Left cardiac atrium (tissue), 4 donors: Measurements from ENCODE around the gene CPLANE2. TPM values are rescaled to one million over a fixed set of nuclear protein-coding genes. Genes with fewer than 3 reads are reported as not detected.
"Not testable (repeated sequence)": the region's sequence is repeated elsewhere in the genome, so short reads cannot be mapped to it uniquely, and the experiment has no call there.

ENCODE experiments used
- ATAC-seq, 2 donors: fragments of 200-7000 bp; cut with Tn5 transposase; one replicate each; pipeline ENCODE4 v1.9.1; 2020; ENCODE audit warnings: mild to moderate bottlenecking in 2 of 2, moderate library complexity in 2 of 2
- DNase-seq: peaks from one replicate; pipeline ENCODE4 v3.0.0-alpha.2; 2020
- intact Hi-C, 2 donors: fragments of 100-400 bp; cut with DNase I; formaldehyde crosslinking; loops; one replicate each; pipeline versions ENCODE4 v1.14.1 to v1.15.1; 2022 to 2023
- total RNA-seq, 2 donors: library from RNA; stranded (reverse); fragmentation: NEBNext Ultra II Directional; extraction: Animal tissue kit (Norgen Biotek cat#: 25700); gene quantifications; one replicate each; pipeline ENCODE4 v1.2.1, GENCODE V29; 2021
- donor health status: DM: no; HTN: yes; CAD: no.
- donor health status: DM: no; HTN: yes; CAD: no; lungs with severe emphysema.
- donor health status: DM: yes; HTN: yes; CAD: no.
- donor health status: Dilated cardiomyopathy.

Gene CPLANE2
- total RNA-seq, 2 donors from 2014 or later, result 4.7 to 7.2 TPM

DNA sequence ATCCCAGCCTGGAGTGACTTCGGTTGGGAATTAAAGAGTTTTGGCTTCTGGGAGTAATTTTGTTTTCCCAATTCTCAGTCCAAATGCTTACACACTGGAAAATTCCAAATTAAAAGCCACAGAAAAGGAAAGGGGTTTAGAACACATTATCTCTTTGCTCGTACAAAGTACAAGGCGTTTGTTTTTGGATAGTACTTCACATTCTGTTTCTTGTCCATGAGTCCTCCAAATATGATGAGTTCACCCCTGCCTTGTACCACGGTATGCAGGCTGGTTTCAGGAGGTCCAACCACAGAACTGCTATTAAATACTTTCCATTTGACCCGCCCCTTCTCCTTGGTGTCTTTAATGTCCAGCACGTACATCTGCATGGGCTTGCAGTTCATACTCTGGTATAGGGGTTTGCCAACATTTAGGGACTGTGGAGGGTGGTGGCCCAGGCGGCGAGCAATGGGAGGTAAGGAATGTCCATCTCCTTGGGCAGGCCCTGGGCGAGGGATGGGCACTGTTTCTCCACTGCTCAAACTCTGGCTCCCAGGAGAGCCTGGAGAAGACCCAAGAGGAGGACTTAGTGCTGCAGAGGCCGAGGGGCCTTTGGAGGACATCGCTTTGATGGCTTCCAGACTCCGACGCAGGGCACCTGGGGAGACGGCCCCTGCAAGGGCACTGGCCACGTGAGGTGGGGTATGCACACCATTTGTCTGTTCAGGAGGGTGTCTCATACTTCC is 13.7 kb upstream of the CPLANE2 start:
- intact Hi-C loops, result no loop called here
- DNase-seq (no peak), ATAC-seq (no peak)

DNA sequence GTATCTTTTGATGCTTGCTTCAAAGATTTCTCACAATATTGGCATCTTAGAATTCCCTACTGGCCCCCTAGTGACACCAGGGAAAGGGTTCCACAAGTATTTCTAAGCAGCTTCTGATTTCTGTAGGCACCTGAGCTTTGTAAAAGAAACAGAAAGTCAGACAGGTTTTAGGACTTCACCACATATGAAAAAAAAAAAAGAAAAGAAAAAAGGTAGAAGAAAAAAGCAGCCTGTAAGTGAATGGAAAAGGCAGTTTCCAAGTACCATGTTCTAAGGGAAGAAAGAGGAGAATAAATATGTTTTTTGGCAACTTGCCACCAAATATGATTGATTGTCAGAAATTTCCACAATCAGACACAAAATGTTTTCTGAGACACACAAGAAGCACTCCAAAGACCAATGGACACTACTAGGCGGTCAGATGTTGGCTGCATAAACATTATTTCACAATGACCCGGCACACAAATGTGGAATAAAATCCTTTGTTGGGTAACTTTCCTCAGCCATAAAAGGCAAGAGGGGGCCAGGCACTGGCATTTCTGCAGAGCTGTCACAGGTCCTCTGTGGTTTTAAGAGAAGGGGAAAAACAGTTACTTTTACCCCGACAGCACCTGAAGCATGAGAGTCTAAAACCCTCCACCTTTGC is 12.7 kb upstream of the CPLANE2 start:
- intact Hi-C loops, result loop anchor here in 1 of 2 donors (10.0 kb wide), 1 partner anchor 105 kb away; the partner anchor contains the start of gene FBXO42
- peak; percentile 6 to 48 for ATAC-seq
- DNase-seq, result peak; percentile 48

DNA sequence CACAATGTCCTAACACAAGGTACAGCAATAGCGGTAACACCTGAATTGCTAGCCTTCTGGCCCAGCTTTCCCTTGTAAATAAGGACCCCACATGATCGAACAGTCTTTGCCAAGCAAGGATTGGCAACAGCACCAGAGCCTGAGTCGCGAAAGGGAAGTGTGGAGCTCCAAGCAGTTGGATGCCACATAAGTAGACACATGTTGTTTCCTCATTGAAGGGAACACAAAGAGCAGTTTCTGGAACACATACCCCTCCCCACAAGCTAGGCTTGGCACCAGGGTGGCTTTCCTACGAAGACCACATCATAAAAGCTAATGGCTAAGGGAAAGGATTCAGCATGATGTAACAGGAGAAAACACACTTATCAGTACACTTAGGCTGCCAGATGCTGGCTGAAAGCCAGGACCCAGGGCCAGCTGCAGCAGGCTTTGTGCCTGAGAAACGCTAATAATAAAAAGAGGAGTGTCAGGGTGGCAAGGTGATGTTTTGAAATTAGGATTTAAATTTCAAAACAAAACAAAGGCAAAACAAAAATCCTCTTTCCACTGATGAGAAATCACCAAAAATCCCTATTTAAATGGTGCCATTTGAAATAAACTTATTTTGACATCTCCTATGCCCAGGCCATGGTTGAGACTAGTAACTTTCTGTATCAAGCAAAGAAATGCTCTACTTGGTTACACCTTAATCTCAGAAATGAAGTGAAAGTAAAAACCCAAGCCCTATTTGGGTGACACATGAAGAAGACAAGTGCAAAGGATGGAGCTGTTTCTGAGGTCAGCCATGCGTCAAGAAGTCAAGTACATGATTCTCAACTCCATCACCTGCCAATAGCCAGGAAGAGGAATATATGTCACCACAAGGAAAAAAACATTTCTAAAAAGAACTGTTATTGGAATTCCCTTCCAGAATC is 11.9 kb upstream of the CPLANE2 start:
- intact Hi-C loops, result loop anchor here in 1 of 2 donors (10.0 kb wide), 1 partner anchor 106 kb away; the partner anchor contains the start of gene FBXO42
- DNase-seq (peak; percentile 90), ATAC-seq (peak; percentile 73 to 79)

DNA sequence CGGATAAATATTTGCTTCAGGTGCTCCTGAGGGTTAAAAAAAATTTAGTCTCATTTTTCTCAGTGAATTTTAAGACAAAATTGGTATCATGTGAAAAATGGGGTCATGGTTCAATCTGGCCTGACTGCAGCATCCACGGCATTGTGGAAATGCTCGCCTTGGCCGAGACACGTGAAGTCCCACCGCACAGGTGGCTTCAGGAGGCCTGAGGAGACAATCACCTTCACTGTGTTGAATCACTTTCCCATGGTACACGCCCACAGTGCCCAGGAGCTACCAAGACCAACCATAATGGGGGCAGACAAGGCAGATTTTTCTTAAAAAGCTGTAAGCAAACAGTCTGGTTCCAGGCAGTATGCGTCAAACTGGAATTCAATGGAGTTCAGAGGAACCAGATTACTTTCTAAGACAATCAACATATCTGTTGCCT is 11.0 kb upstream of the CPLANE2 start:
- ATAC-seq (no peak), DNase-seq (no peak)
- intact Hi-C loops, result loop anchor here in 1 of 2 donors (10.0 kb wide), 1 partner anchor 107 kb away; the partner anchor contains the start of gene FBXO42

DNA sequence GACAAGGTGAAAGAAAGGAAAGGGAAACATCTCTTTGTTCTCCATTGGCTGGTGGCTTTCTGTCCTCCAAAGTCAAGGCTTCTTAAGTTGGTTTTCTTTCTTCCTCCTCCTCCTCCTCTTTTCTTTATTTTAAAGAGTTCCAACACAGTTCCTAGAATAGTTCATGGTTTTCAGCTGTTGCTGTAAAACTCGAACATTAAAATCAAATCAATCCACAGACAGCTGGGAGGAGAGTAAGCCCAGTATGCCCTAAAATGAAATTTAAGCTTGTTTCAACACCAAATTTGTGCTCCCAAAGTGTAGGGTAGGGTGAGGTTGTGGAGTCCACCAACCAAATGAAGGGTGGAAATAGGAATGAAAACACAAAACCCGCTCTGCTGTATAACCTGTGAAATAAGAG is 10.5 kb upstream of the CPLANE2 start:
- intact Hi-C loops, result loop anchor here in 1 of 2 donors (10.0 kb wide), 1 partner anchor 107 kb away; the partner anchor contains the start of gene FBXO42
- ATAC-seq (no peak), DNase-seq (no peak)

DNA sequence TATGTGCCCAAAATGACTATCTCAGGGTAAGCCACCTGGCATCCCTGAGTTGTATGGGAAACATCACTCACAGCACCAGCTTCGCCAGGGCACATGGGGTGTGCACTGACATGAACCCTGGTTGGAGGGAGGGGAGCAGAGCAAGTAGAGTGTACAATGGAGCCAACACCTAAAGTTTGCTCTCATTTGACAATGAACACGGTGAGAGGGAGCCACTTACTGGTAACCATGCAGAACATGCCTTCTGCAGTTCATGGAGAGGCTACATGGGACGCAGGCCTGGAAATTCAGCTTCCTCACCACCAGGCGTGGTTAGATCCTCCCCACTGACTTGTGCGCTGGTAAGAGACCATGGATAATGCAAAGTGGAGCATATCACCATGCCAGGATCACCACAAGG is 10.0 kb upstream of the CPLANE2 start:
- ATAC-seq (peak in 1 of 2 donors; percentile 20), DNase-seq (no peak)
- intact Hi-C loops, result loop anchor here in 1 of 2 donors (10.0 kb wide), 1 partner anchor 108 kb away; the partner anchor contains the start of gene FBXO42

DNA sequence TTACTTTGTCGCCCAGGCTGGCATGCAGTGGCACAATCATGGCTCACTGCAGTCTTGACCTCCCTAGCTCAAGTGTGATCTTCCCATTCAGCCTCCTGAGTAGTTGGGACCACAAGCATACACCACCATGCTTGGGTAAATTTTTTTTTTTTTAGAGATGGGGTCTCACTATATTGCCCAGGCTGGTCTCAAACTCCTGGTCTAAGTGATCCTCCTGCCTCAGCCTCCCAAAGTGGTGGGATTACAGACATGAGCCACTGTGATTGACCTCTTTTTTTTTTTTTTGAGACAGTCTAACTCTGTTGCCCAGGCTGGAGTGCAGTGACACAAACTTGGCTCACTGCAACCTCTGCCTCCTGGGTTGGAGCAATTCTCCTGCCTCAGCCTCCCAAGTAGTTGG is 9.3 kb upstream of the CPLANE2 start:
- intact Hi-C loops, result loop anchor here in 1 of 2 donors (10.0 kb wide), 1 partner anchor 109 kb away; the partner anchor contains the start of gene FBXO42
- ATAC-seq, DNase-seq: not testable (repeated sequence)

DNA sequence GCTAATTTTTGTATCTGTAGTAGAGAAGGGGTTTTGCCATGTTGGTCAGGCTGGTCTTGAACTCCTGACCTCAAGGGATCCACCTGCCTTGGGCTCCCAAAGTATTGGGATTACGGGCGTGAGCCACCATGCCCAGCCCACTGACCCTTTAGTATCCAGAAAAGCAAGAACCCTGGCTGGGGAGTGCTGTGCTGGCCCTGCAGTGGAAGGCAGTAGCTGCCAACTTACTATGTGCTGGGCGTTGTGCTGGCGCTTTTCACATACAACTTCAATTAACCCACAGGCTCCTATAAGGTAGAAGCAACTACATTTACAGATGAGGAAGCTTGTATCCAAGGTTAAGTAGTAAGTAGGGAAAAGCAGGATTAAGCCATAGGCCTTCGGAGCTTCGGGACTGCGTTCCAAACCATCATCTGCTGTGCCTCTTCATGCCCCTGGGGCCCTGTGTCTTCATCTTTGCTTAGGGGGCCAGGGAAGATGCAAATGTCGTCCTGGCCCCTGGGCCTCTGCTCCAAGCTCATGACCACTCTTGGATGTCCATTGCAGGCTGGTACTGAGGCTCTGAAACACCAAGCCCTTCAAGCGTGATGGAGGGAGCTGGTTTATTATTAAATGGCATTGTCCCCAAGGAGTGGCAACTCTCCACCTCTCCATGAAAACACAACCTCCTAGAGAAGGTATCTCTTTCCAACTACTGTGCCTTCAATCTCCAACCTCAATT is 8.7 kb upstream of the CPLANE2 start:
- no peak for ATAC-seq
- no peak for DNase-seq
- intact Hi-C loops, result loop anchor here in 1 of 2 donors (10.0 kb wide), 1 partner anchor 109 kb away; the partner anchor contains the start of gene FBXO42

DNA sequence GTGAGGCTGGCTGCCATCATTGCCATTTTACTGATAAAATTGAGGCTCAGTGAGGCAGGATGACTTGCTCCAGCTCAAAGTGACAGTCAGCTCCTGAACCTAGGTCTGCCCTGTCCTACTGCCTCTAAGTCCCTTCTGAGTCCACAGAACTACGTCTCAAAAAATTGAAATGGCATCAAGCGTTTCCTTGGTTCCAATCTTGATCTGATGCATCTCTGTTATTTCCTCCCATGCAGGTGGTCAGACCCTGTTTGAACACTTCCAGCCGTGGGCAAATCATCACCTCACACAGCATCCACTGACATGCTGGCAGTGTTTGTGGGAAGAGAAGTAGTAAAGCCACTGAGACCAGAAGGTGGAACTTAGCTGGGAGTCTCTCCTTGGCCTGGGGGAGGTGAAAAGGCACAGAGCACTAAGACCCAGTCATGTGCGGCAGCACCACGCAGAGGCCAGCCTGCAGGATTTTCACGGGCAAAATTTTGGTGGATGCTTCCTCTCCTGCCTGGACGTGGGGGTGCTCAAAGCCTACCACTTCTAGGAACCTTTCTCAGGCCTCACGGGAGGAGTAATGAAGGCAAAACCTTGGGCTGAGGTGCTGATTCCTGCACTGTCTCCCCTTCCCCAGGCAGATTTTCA is 7.8 kb upstream of the CPLANE2 start:
- DNase-seq (no peak), ATAC-seq (no peak)
- intact Hi-C loops, result loop anchor here in 1 of 2 donors (5.0 to 10.0 kb wide), 3 partner anchors 37 to 162 kb away; partner anchors contain the start of gene FBXO42

DNA sequence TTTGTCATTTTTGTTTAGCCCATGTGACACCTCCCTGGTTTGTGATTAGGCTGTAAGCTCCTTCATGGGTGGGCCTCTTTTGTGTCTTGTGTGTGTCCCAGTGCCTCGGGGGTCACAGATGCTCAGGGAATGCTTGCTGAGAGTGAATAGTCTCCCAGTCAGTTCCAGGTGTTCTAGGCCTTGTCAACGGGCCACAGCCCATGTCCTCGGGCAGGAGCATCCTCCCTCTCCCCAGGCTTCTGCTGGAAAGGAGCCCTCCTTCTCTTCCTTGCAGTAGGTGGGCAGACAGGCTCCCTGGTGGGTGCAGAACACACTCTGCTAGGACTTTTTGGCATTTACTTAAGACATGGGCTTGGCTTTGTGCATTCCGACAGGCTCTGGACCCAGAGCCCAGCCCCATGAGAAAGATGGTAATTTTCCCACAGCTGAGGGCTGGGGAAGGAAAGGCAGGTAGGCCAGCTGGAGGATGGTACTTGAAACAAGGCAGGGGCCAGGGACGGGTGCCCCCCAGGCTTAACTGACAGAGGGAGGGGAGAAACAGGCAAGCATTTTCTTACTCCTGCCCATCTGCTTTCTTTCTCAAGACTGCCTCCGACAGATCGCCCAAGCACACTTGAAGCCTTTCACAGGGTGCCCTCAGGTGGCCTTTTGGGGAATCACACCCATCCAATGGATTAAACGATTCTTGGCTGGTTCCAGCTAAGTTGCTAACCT is 7.1 kb upstream of the CPLANE2 start:
- peak; percentile 44 to 57 for ATAC-seq
- intact Hi-C loops, result loop anchor here in 1 of 2 donors (5.0 to 10.0 kb wide), 3 partner anchors 37 to 162 kb away; partner anchors contain the start of gene FBXO42
- peak; percentile 81 for DNase-seq

DNA sequence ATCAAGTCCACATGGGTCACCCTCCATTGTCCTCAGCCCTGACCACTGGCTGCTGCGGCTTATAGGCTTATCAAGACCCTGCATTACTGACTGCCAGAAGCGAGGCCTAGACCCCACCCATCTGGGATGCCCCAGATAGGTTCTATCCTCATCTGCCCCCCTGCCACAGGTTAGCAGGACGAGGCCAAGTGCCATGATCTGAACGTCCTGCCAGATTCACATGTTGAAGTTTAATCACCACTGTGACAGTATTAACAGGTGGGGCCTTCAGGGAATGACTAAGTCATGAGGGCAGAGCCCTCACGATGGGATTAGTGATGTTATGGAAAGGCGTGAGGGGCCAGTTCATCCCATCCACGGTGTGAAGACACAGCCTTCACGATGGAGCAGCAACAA is 6.2 kb upstream of the CPLANE2 start:
- intact Hi-C loops, result loop anchor here in 1 of 2 donors (5.0 to 10.0 kb wide), 3 partner anchors 36 to 161 kb away; partner anchors contain the start of gene FBXO42
- ATAC-seq (no peak), DNase-seq (no peak)

DNA sequence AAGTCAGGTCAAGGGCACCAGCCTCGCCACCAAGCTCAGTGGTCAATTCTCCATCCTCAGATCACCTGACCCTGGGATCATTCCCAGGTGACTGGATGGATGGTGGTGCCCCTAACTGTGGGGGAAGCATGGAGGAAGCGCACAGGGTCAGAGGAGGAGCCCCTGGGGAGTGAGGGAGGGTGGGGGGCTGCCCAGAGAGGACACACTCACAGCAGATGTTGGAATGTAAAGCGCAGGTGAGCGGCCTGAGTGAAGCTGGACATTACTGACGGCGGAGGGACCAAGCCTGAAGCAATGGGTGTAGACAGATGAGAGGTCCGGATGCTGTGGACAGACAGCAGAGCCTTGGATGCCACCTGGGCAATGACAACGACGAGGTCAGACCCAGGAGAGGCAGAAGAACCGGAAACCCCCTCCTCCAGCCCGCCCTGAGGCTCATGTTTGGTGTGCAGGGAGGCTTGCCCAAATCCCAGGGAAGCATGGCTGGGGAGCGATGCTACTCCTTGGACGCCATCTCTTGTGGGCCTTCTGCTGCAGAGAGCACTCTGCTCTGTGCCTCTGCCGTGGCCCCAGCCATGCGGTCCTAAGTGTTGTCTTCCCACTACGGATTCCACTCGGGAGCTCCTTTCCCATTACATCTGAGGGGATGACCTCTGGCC is 5.7 kb upstream of the CPLANE2 start:
- intact Hi-C loops, result loop anchor here in 1 of 2 donors (5.0 to 10.0 kb wide), 3 partner anchors 35 to 160 kb away; partner anchors contain the start of gene FBXO42
- ATAC-seq, result no peak

DNA sequence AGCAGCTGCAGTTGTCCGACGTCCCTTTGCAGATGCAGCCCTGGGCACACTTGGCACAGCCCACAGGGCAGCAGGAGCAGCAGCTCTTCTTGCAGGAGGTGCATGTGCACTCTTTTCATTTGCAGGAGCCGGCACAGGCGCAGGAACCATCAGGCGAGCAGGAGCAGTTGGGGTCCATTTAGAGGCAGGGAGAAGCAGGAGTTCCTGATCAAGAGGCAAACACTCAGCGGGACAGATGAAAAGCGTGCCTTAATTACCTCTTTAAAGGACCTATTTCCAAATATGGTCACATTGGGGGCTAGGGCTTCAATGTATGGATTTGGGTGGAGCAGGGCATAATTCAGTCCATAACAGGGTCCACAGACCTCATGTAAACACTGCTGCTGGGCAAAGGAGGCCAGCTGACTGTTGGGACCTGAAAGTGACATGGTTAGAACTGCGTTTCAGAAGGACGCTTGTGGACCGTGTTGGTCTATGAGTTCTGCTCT is 4.3 kb upstream of the CPLANE2 start:
- intact Hi-C loops, result loop anchor here in 1 of 2 donors (5.0 to 10.0 kb wide), 3 partner anchors 34 to 159 kb away; partner anchors contain the start of gene FBXO42
- DNase-seq, result no peak
- ATAC-seq, result no peak

More for the DNA sequence above, 5.7 kb upstream of the CPLANE2 start:
- DNase-seq, result no peak

DNA sequence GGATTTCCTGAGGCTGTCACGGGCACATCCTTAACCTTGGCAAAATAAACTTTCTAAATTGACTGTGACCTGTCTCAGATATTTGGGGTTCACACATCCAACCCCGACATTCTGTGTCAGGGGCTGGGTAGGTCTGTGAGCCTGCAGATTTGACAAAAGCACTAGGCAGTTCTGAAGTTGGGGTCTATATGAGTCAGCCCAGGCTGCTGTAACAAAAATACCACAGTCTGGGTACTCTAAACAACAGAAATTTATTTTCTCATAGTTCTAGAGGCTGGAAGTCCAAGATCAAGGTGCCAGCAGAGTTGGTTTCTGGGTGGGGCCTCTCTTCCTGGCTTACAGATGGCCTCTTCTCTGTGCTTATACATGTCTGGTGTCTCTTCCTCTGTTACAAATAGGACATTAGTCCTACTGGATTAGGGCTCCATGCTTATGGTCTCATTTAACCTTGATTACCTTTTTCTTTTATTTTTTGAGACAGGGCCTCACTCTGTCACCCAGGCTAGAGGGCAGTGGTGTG is 3.0 kb upstream of the CPLANE2 start:
- intact Hi-C loops, result loop anchor here in 1 of 2 donors (5.0 to 10.0 kb wide), 3 partner anchors 33 to 158 kb away; partner anchors contain the start of gene FBXO42
- DNase-seq, result no peak
- ATAC-seq, result no peak

DNA sequence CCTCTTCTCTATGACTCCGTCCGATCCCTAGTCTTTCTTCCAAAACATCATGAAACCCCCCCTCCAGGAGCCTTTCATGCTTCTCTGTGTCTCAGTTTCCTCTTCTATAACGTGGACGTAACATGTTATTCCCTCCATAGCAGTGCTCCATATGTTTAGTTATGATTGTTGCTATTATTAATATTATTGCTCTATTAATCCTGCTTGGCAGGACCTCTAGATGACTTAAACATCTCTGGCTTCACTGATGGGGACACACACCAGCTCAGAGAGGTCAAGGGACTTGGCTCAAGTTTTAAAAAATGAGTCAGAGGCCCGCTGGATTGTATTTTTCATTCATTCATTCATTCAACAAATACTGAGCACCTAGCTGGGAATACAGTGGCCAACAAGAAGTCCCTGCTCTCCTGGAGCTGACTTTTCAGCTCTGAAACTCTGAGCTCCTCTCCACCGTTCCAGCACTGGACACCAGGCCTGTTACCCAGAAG is 404 bp upstream of the CPLANE2 start:
- intact Hi-C loops, result no loop called here
- no peak for ATAC-seq
- peak; percentile 12 for DNase-seq
